Uterus (tissue), 2 donors: ENCODE data around the gene RCHY1.

ENCODE experiments used
- CTCF ChIP-seq, 4 experiments: fragments of 200-600 bp in 2 of 4; fragments of 450-650 bp in 2 of 4; sonication (generic) in 2 of 4; IDR thresholded peaks; one replicate each; pipeline ENCODE4 v1.5.1; 2016 to 2019; ENCODE audit warnings: antibody characterized with exemption in 4 of 4, mild to moderate bottlenecking in 2 of 4, moderate library complexity in 1 of 4
- POLR2A ChIP-seq, 2 donors: fragments of 450-650 bp; IDR thresholded peaks; one replicate each; pipeline ENCODE4 v1.6.1; 2016; ENCODE audit warnings: antibody characterized with exemption in 2 of 2, mild to moderate bottlenecking in 1 of 2, moderate library complexity in 1 of 2

- no peak for TF ChIP-seq CTCF (IDR thresholded peaks at IDR 0.05)
- TF ChIP-seq POLR2A (IDR thresholded peaks at IDR 0.05), result no peak
These were observed 13.3 kb upstream of the RCHY1 start for GRCh38 chr4:75527482-75527881.
